Activated naive CD4-positive, alpha-beta T cell treated with anti-CD3 and anti-CD28 coated beads, Interleukin-2, amount 50 U/mL, for 24 hours (primary cell): ENCODE results near the gene CYP19A1.

Experiments used
- H3K27ac Mint-ChIP-seq: one replicate; pipeline ENCODE4 v1.8.0; 2021; ENCODE audit warnings: mild to moderate bottlenecking, mixed read lengths
- H3K27me3 Mint-ChIP-seq: one replicate; pipeline ENCODE4 v1.8.0; 2021; ENCODE audit warnings: mixed read lengths
- H3K36me3 Mint-ChIP-seq: one replicate; pipeline ENCODE4 v1.8.0; 2021; ENCODE audit warnings: mixed read lengths
- H3K4me1 Mint-ChIP-seq: one replicate; pipeline ENCODE4 v1.8.0; 2021; ENCODE audit warnings: mixed read lengths
- H3K4me3 Mint-ChIP-seq: one replicate; pipeline ENCODE4 v1.8.0; 2021; ENCODE audit warnings: mild to moderate bottlenecking, mixed read lengths
- H3K9me3 Mint-ChIP-seq: one replicate; pipeline ENCODE4 v1.8.0; 2021; ENCODE audit warnings: mixed read lengths

CYP19A1 gene

GRCh38 chr15:51342227-51342999 is 4.0 kb upstream of the CYP19A1 start:
- peaks cover 20% of the 10 kb centered on the region for H3K27me3 Mint-ChIP-seq
- H3K9me3 Mint-ChIP-seq: no peaks in the 10 kb centered on the region
- H3K27ac Mint-ChIP-seq: no peak overlapping the region
- no peak overlapping the region for H3K4me3 Mint-ChIP-seq
- H3K36me3 Mint-ChIP-seq: no peaks in the 10 kb centered on the region
- no peaks in the 10 kb centered on the region for H3K4me1 Mint-ChIP-seq

- Mint-ChIP-seq H3K27me3 (peaks cover 21% of the 10 kb centered on the region), H3K36me3 (no peaks in the 10 kb centered on the region), H3K4me3 (no peak within 1 kb of the TSS), H3K4me1 (no peaks in the 10 kb centered on the region), H3K27ac (no peak within 1 kb of the TSS), H3K9me3 (no peaks in the 10 kb centered on the region)
These were observed 3.2 kb upstream of the CYP19A1 start, which contains the start of gene GLDN for GRCh38 chr15:51341366-51342226. Gene GLDN (plus strand): TSS chr15:51341655. CDS start chr15:51341685, 30 bp downstream.

DNA sequence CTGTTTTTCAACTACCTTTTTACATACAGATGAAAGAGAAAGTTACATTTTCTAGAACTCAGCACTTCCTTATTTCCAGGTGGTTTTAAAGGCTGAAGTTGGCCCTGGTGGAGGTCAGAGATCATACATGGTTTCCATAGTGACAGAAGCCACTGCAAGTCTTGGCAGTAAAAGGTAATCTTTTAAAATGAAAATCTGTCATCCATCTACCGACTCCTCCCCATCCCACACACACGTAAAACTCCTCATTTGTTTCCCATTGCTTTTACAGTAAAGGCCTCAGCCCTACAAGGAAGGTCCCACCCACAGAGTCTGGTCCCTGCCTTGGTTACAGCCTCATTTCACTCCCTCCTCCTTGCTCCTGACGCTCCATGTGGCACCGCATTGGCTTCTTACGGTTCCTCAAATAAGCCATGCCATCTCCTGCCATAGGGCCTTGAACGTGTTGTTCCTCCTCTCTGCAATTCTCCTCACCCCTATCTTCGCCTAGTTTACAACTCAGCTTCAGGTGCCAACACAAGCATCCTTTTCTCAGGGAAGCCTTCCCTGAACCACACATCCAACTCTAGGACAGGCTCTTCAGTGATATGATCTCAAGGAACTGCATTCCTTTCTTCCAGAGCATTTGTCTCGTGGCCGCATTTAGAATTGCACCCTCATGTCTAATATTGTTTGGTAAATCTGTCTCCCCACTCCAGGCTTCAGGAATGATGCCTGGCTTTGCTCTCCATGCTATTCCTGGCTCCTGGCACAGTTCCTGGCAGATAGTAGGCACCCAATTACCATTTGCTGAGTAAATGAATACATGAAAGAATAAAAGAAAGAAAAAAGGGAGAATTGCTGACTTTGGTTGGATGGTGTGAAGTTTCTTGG is 2.6 kb downstream of the CYP19A1 start:
- no peak overlapping the region for H3K4me3 Mint-ChIP-seq
- no peak overlapping the region for H3K27ac Mint-ChIP-seq
- H3K27me3 Mint-ChIP-seq: peaks cover 11% of the 10 kb centered on the region
- no peaks in the 10 kb centered on the region for H3K36me3 Mint-ChIP-seq
- no peaks in the 10 kb centered on the region for H3K4me1 Mint-ChIP-seq
- no peaks in the 10 kb centered on the region for H3K9me3 Mint-ChIP-seq

DNA sequence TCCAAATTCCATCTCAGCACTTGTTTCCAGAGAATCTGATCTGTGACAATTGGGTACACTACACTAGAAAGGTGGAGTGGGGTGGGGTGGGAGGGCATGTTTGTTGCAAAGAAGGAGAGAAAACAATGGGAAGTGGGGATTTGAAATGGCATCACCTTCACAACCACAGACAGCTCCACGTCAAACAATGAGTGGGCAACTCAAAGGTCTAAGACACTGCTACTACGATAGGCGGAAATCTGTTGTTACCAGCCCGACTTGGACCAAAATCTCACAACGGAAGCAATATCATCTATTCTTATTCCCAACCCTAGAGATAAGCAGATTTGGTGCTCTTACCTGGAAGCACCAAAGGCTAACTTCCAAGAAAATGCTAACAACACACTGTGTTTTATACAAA is 3.3 kb downstream of the CYP19A1 start:
- Mint-ChIP-seq H3K4me3 (no peak overlapping the region), H3K27ac (no peak overlapping the region), H3K27me3 (peaks cover 10% of the 10 kb centered on the region), H3K9me3 (no peaks in the 10 kb centered on the region), H3K36me3 (no peaks in the 10 kb centered on the region), H3K4me1 (no peaks in the 10 kb centered on the region)

GRCh38 chr15:51334011-51334451 is 4.4 kb downstream of the CYP19A1 start:
- Mint-ChIP-seq H3K4me3 (no peak overlapping the region), H3K4me1 (no peaks in the 10 kb centered on the region), H3K27ac (no peak overlapping the region), H3K36me3 (no peaks in the 10 kb centered on the region), H3K9me3 (no peaks in the 10 kb centered on the region), H3K27me3 (peaks cover 8% of the 10 kb centered on the region)

- Mint-ChIP-seq H3K27me3 (peaks cover 7% of the 10 kb centered on the region), H3K9me3 (no peaks in the 10 kb centered on the region), H3K4me1 (no peaks in the 10 kb centered on the region), H3K36me3 (no peaks in the 10 kb centered on the region), H3K27ac (no peak overlapping the region), H3K4me3 (no peak overlapping the region)
These were observed 4.8 kb downstream of the CYP19A1 start for GRCh38 chr15:51333571-51333970.

GRCh38 chr15:51332206-51333147 is 5.9 kb downstream of the CYP19A1 start:
- H3K4me3 Mint-ChIP-seq: no peak overlapping the region
- no peaks in the 10 kb centered on the region for H3K9me3 Mint-ChIP-seq
- H3K27ac Mint-ChIP-seq: no peak overlapping the region
- H3K4me1 Mint-ChIP-seq: no peaks in the 10 kb centered on the region
- peaks cover 4% of the 10 kb centered on the region for H3K27me3 Mint-ChIP-seq
- H3K36me3 Mint-ChIP-seq: no peaks in the 10 kb centered on the region

DNA sequence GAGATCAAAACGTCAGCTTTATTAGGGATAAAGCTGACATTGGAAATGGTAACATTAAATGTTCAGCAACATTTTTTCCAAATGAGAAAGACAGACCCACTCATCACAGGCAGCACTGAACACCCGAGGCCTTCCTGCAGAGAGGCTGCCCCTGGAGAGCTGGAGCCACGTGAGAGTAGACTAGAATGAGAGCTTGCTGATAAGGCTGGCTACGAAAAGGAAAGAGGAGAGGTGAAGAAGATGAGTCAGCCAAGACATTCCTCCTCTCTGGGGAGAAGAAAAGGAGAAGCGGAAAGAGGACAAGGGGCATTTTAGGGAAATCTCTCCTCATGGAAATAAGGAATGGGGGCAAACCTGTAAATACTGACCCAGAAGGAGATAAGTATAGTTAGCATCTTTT is 7.3 kb downstream of the CYP19A1 start:
- Mint-ChIP-seq H3K36me3 (no peaks in the 10 kb centered on the region), H3K4me1 (no peaks in the 10 kb centered on the region), H3K27me3 (peaks cover 3% of the 10 kb centered on the region), H3K9me3 (no peaks in the 10 kb centered on the region), H3K4me3 (no peak overlapping the region), H3K27ac (no peak overlapping the region)

DNA sequence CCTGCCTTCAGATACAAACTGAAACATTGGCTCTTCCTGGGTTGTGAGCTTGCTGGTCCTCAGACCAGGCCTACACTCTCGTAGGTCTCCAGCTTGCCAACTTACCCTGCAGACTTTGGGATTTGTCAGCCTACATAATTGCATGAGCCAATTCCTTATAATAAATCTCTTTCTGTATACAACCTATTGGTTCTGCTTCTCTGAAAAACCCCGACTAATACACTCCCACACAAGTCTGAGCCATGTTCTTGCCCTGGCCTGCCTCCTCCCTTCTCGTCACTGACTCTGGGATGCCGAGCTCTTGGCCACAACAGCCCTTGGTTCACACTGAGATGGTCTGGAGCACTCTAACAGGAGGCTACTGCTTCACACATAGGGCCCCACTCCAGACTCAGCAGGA is 9.5 kb downstream of the CYP19A1 start:
- Mint-ChIP-seq H3K27ac (no peak overlapping the region), H3K4me3 (no peak overlapping the region), H3K36me3 (no peaks in the 10 kb centered on the region), H3K4me1 (no peaks in the 10 kb centered on the region), H3K27me3 (peaks cover 3% of the 10 kb centered on the region), H3K9me3 (no peaks in the 10 kb centered on the region)

GRCh38 chr15:51327081-51327480 is 11.3 kb downstream of the CYP19A1 start:
- no peaks in the 10 kb centered on the region for H3K36me3 Mint-ChIP-seq
- no peaks in the 10 kb centered on the region for H3K9me3 Mint-ChIP-seq
- no peak overlapping the region for H3K27ac Mint-ChIP-seq
- H3K4me3 Mint-ChIP-seq: no peak overlapping the region
- H3K27me3 Mint-ChIP-seq: peaks cover 4% of the 10 kb centered on the region
- H3K4me1 Mint-ChIP-seq: no peaks in the 10 kb centered on the region

- Mint-ChIP-seq H3K27me3 (peaks cover 5% of the 10 kb centered on the region), H3K4me1 (no peaks in the 10 kb centered on the region), H3K4me3 (no peak overlapping the region), H3K9me3 (no peaks in the 10 kb centered on the region), H3K36me3 (no peaks in the 10 kb centered on the region), H3K27ac (no peak overlapping the region)
These were observed 13.2 kb downstream of the CYP19A1 start for GRCh38 chr15:51325167-51325566.

- no peak overlapping the region for H3K27ac Mint-ChIP-seq
- H3K36me3 Mint-ChIP-seq: no peaks in the 10 kb centered on the region
- no peaks in the 10 kb centered on the region for H3K4me1 Mint-ChIP-seq
- no peaks in the 10 kb centered on the region for H3K9me3 Mint-ChIP-seq
- no peak overlapping the region for H3K4me3 Mint-ChIP-seq
- peaks cover 7% of the 10 kb centered on the region for H3K27me3 Mint-ChIP-seq
These were observed 14.6 kb downstream of the CYP19A1 start for GRCh38 chr15:51323749-51324148.

DNA sequence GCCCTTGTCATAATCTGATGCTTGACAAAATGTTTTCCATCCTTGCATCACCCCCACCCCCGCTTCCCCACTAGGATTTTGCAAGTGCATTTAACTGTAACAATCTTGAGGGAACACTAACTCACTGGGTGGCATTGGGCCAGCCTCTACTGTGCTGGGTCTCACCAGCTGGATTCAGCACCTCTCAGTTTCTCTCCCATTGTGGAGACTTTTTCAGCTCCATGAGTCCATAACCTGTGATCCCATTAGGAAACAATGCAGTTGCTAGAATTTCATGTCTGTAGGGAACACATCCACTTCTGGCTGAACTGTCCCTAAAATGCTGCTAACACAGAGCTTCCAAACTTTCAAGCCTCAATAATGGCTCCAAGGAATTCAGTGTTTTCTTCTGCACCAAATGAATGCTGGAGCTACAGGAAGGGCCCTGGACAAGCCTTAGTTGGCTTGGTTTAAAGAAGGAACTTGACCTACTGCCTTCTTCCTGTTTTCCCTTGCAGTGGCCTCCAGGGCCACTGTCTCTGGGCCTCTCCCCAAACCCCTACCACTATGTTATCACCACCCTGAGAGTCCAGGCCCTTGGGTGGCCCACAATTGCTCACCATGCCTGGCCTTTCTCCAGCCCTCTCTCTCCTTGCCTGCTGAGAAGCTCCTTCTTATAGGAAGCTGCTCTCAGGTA is 15.6 kb downstream of the CYP19A1 start:
- Mint-ChIP-seq H3K4me1 (no peaks in the 10 kb centered on the region), H3K27me3 (peaks cover 7% of the 10 kb centered on the region), H3K4me3 (no peak overlapping the region), H3K27ac (no peak overlapping the region), H3K36me3 (no peaks in the 10 kb centered on the region), H3K9me3 (no peaks in the 10 kb centered on the region)

GRCh38 chr15:51321316-51321715 is 17.1 kb downstream of the CYP19A1 start:
- H3K4me1 Mint-ChIP-seq: no peaks in the 10 kb centered on the region
- no peaks in the 10 kb centered on the region for H3K36me3 Mint-ChIP-seq
- H3K27me3 Mint-ChIP-seq: peaks cover 7% of the 10 kb centered on the region
- no peaks in the 10 kb centered on the region for H3K9me3 Mint-ChIP-seq
- no peak overlapping the region for H3K4me3 Mint-ChIP-seq
- H3K27ac Mint-ChIP-seq: no peak overlapping the region
